Sigmoid colon (tissue), 4 donors: Measurements from ENCODE around the gene MBNL1.

Source experiments
- CTCF ChIP-seq, 4 experiments: fragments of 450-650 bp in 3 of 4; fragments of 200-600 bp in 1 of 4; IDR thresholded peaks; one replicate each; pipeline ENCODE4 v1.5.1; 2016 to 2019; ENCODE audit warnings: antibody characterized with exemption in 4 of 4, mild to moderate bottlenecking in 3 of 4, moderate library complexity in 2 of 4
- EP300 ChIP-seq, 4 donors: sonication (generic); formaldehyde crosslinking; IDR thresholded peaks; one replicate each; pipeline ENCODE4 v1.6.1; 2017; ENCODE audit warnings: antibody characterized with exemption in 4 of 4
- POLR2AphosphoS5 ChIP-seq, 4 donors: sonication (generic); formaldehyde crosslinking; IDR thresholded peaks; one replicate each; pipeline ENCODE4 v1.6.1; 2017; ENCODE audit warnings: antibody characterized with exemption in 4 of 4

DNA sequence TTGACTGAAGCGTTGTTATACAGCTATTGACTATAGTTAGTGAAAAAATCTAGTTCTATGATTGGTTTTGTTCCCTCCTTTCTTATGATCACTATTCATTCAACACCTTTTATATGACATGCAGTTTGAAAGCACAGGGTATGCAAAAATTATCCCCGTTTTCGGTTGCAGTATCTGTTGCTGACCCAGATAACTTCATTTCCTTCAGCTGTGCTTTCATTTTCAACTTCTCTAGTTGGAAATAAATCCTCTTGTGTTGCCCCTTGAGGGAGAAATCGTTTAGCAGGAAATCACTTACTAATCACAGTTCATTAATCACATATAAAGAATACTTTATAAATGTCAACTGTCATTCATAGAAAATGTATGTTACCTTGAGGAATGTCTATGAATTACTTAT, 55.1 kb downstream of the MBNL1 start:
- no peak for TF ChIP-seq CTCF (IDR thresholded peaks at IDR 0.05)
- no peak for TF ChIP-seq EP300 (IDR thresholded peaks at IDR 0.05)
- TF ChIP-seq POLR2AphosphoS5 (IDR thresholded peaks at IDR 0.05), result no peak
